GM12874 (cell line): ENCODE measurements around the gene ZNRF1.

Experiments used
- CTCF ChIP-seq: IDR thresholded peaks from 2 replicates; pipeline ENCODE4 v1.5.1; 2011; ENCODE audit warnings: low read depth, mild to moderate bottlenecking, control low read depth, low read length, moderate library complexity; ENCODE audit not compliant: insufficient read depth

Gene ZNRF1

GRCh38 chr16:75072239-75072947, 73.6 kb downstream of the ZNRF1 start:
- no peak for TF ChIP-seq CTCF

- TF ChIP-seq CTCF: no peak
Observed at GRCh38 chr16:75073545-75074303, 74.9 kb downstream of the ZNRF1 start.

- TF ChIP-seq CTCF: no peak
Observed at GRCh38 chr16:75074304-75074793, 75.5 kb downstream of the ZNRF1 start.

- no peak for TF ChIP-seq CTCF
Observed at GRCh38 chr16:75074920-75075687, 76.3 kb downstream of the ZNRF1 start.

GRCh38 chr16:75075688-75076268, 77.0 kb downstream of the ZNRF1 start:
- no peak for TF ChIP-seq CTCF

- no peak for TF ChIP-seq CTCF
Observed at GRCh38 chr16:75078886-75079285, 80.1 kb downstream of the ZNRF1 start.
